HG03575 (cell line): ENCODE data around the gene ZSWIM1.
"Not testable (repeated sequence)": the region's sequence is repeated elsewhere in the genome, so short reads cannot be mapped to it uniquely, and the experiment has no call there.

ENCODE experiments used
- ATAC-seq: cut with Tn5 transposase; IDR thresholded peaks from one replicate; pipeline ENCODE4 v1.9.1; 2021; ENCODE audit not compliant: unreplicated experiment, insufficient number of reproducible peaks, low FRiP score; ENCODE audit errors: extremely low read depth

ZSWIM1 gene

DNA sequence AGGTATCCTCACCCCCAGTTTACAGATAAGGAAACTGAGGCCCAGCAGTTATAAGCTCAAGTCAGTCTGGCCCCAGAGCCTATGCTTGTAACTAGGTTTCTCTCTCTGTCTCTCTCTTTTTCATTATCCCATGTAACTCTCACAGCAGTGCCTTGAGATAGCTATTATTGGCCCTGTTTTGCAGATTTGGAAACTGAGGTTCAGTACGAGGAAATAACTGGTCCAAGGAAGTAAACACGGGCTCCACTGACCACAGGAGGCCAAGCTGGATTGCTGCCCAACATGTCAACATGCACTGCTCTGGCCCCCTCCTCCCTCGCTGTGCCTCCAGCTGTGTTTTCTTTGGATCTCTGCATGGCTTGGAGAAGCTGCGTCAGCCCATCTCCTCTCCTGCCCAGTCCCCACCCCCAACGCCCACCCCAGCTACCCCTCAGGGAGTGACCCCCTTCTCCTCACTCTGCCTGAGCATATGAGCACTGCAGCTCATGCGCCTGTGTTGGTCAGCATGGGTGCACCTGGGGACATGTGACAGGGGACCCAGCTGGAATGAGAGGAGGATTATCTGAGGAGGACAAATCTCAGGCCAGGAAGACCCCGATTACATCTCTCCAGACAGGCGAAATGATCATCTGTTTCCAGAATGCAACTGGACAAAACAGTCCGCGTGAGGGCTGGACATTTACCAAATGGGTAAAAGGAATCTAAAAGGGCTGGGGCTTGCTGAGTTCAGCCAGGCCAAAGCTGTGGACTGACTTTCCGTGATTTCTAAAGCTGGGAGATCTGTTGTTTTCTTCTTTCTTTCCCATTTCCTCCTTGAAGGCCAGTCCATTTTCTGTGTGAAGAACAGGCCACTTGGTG is 38.7 kb downstream of the ZSWIM1 start:
- ATAC-seq: no peak

DNA sequence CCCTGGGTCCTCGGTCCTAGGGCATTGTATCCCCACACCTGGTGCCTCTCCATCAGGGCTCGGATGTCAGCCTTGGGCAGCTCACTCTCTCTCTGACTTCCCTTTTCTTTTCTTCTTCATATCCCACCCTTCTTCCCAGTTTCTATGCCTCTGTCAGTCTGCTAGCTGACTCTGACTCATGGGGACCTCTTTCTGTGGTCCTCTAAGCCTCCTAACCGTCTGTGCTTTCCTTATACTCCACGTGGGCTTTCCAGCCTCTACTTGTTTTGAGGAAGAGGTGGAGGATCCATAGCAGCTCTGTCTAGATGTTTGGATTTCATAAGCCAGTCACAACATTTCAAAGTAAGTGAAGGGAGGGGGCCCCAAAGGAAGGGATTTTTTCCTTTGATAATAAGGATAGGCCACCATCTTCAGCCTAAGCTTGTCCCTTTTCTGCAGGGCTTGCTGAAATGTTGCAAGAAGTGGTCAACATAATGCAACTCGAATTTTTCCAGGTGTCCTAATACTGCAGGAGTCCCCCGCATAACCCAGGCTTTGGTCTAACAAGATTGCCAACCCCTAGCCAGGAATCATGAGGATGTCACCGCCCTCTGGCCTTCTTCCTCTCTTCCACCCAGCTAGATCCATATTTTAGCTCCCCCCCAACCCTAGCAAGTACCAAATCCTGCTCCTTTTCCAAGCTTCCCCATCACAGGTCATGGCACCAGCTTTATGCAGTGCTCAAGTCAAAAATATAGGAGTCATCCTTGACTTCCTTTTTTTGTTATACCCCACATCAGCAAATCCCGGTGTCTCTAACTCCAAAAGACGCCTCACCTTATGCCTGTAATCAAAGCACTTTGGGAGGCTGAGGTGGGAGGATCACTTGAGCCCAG is 39.7 kb downstream of the ZSWIM1 start:
- ATAC-seq: no peak

DNA sequence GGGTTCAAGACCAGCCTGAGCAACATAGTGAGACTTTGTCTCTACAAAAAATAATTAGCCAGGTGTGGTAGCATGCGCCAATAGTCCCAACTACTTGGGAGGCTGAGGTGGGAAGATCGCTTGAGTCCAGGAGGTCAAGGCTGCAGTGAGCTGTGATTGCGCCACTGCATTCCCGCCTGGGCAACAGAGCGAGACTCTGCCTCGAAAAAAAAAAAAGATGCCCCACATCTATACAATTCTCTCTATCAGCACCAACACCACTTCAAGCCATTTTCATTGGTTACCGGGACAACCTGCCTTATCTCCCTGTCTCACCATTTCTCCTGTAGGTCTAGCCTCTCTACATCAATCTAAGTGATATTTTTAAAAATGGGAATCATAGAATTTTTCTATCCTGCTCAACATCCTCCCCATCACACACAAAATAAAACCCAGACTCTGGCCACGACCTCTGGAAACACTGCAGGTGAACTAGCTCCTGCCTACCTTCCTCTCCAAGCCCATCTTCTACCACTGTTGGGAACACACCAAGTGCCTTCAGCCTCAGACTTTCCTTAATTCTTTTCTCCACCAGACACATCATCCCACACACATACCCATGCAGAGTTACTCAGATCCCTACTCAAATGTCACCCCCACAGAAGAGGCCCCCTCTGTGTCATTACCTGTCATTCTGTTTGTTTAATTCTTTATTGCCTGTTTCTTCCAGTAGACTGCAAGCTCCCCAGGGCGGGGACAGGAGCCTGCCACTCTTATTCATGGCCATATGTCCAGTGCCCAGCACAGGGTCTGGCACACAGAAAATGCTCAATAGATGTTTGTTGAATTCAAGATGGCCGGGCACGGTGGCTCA is 40.5 kb downstream of the ZSWIM1 start:
- no peak for ATAC-seq

DNA sequence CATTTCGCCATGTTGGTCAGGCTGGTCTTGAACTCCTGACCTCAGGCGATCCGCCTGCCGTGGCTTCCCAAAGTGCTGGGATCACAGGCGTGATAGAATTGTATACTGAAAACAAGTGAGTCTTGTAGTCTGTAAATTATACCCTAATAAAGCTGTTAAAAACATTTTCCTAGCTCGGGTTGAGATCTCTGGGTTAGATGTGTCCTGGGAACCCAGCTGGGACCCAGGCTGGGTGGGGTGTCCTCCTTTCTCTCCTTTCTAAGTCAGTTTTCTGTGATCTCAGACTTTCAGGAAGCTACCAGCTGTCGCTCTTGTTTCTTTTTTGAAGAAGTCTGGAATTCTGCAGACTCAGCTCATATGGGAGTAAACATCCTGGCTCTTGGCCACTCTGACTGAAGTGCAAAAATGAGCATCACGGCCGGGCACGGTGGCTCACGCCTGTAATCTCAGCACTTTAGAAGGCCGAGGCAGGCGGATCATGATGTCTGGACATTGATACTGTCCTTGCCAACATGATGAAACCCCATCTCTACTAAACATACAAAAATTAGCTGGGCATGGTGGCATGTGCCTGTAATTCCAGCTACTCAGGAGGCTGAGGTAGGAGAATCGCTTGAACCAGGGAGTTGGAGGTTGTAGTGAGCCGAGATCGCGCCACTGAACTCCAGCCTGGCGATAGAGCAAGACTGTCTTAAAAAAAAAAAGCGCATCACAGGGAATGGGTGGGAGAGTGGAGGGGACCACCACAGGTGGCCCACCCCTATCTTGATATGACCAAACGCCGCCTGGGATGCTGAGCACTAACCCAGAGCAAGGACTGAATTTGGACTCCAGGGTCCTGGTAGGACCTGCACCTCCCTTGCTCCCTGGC is 43.6 kb downstream of the ZSWIM1 start:
- ATAC-seq: no peak

DNA sequence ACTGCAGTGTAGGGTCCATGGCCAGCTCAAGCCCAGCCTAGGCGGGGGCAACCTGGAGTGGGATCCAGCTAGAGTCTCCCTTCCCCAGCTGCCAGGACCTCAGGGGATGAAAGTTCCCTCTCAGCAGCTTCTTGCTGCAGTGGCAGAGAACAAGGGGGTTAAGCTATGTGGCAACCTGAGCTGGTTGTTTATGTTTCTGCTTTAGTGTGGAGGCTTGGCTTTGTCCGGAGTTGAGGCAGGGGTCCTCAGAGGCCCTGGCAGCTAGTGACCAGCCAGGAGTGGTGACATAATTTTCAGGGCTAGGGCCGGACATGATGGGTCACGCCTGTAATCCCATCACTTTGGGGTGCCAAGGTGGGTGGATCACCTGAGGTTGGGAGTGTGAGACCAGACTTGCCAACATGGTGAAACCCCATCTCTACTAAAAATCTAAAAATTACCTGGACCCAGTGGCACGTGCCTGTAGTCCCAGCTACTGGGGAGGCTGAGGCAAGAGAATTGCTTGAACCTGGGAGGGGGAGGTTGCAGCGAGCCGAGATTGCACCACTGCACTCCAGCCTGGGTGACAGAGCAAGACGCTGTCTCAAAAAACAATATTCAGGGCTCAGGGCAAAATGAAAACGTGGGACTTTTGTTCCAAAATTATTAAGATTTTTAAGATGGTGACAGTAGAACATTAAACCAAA is 44.9 kb downstream of the ZSWIM1 start:
- ATAC-seq: no peak

DNA sequence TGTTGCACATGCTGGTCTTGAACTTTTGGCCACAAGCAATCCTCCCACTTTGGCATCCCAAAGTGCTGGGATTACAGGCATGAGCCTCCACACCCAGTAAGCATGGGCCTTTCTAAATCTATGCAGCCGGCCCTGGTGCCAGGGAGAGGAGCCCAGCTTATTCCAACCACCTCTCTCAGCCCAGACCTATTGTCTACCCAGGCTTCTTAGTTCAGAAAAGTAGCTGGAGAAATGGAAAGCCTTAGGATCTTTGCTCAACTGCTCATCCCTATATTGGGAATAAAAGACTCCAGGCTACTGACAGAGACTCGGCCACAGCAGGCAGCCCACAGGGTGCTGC is 45.7 kb downstream of the ZSWIM1 start:
- no peak for ATAC-seq

DNA sequence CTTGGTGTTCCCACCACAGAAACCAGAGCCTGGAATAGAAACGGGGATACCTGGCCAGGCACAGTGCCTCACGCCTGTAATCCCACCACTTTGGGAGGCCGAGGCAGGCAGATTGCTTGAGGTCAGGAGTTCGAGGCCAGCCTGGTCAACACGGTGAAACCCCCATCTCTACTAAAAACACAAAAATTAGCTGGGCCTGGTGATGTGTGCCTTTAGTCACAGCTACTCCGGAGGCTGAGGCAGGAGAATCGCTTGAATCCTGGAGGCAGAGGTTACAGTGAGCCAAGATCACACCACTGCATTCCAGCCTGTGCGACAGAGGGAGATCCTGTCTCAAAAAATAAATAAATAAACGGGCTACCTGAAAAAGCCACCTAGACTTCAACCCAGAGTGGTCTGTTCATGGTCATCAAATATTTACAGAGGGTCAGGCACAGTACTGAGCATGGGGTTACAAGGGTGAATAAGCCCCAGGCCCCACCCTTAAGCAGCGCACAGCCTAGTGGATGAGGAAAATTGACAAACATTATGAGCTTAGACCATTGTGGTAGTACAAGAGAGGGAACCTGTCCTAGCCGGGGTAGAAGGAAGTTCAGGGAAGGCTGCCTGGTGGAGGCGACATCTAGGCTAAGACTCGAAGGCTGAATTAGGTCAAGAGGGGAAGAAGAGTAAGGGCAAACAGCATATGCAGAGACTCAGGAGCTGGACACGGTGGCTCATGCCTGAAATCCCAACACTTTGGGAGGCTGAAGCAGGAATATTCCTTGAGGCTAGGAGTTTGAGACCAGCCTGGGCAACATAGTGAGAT is 46.2 kb downstream of the ZSWIM1 start:
- no peak for ATAC-seq

DNA sequence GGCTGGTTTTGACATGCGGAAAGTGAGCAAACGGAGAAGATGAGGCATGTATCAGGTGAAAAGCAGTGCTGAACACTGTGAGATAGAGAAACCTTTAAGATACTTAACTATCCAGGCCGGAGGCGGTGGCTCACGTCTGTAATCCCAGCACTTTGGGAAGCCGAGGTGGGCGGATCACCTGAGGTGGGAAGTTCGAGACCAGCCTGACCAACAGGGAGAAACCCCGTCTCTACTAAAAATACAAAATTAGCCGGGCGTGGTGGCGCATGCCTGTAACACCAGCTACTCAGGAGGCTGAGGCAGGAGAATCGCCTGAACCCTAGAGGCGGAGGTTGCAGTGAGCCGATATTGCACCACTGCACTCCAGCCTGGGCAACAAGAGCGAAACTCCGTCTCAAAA is 50.7 kb downstream of the ZSWIM1 start:
- not testable (repeated sequence) for ATAC-seq

DNA sequence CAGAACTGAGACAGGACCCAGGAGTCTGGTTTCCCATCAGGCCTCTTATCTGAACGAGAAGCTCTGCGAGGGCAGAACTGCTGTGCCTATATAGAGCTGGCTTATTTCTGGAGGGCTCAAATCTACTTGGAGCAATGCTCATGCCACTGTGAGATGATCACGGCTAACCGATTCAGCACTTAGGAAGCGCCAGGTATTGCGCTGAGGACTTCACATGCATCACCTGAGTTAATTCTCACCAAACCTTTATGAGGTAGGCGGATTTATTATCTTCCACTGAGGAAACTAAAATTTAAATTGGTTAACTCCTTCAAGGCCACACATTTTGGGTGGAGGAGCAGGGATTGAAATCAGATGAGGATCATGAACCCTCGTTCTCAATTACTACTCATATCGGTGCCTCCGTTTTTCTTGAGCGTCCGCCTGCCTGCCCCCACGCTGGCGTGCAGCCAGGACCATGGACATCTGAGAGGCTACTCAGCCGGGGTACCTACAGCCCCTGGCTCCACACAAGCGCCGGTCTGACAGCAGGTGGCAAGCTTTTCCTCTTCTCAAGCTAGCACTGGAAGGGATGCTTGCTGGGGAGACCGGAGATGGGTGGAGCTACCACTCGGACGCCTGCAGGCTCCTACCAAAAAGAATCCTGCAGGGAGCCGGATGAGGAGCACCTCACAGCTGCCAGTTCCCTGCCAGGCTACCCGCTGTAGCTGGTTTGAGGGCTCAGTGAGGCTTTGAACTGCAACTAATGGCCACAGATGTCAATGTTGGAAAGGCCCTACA is 52.4 kb downstream of the ZSWIM1 start:
- ATAC-seq: no peak

DNA sequence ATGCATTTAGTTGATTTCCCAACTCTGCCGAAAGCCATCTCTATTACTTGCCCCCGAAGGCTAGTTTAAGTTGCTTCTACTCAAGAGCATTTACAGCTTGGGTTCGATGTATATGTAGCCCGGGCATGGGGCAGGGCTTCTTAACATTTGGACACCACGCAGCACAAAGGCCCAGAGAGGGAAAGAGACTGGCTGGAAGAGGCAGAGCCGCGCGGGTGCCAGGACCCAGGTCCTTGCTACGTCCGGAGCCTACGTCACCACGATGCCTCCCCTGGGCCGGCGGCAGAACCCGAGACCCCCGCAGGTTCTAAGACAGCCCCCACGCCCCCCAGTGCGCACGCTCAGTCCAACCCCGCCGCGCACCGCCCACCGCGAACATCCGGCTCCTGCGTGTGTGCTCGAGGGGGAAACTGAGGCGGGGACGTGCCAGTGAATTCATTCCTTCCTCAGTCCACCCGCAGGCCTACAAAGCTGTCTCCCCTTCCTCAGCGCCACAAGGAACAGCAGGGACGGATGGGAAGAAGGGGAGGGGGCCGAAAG is 53.1 kb downstream of the ZSWIM1 start:
- no peak for ATAC-seq
